Activated T-cell treated with anti-CD3 and anti-CD28 coated beads, Interleukin-2, amount 50 U/mL, for 48 hours (primary cell): ENCODE results near the gene RPS6KA5.
"Not testable (repeated sequence)": the region's sequence is repeated elsewhere in the genome, so short reads cannot be mapped to it uniquely, and the experiment has no call there.

Experiments
- DNase-seq, 2 experiments: peaks; one replicate each; pipeline ENCODE4 v3.0.0-alpha.2; 2020

The RPS6KA5 gene

GRCh38 chr14:90980636-90981035, 79.8 kb downstream of the RPS6KA5 start:
- DNase-seq = not testable (repeated sequence)

- DNase-seq = no peak
Observed at GRCh38 chr14:90979515-90979914, 80.9 kb downstream of the RPS6KA5 start.

DNA sequence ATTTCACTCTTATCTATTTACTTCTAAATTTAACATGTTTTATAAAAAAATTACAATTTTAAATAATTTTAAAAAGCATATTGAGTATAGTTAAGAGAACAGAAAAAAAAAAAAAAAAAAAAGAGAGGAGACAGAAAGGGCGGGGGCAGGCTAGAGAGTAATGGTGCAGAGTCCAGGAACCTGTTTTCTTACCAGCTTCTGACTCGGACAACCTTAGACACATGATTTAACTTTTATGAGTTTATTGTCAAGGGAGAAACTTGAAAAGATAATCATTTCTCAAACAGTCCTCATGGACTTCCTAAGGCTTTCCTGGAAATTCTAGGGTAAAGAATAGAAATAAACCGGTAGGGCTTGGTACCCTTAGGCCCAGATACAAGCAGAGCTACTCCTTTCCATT, 84.3 kb downstream of the RPS6KA5 start:
- DNase-seq = no peak

DNA sequence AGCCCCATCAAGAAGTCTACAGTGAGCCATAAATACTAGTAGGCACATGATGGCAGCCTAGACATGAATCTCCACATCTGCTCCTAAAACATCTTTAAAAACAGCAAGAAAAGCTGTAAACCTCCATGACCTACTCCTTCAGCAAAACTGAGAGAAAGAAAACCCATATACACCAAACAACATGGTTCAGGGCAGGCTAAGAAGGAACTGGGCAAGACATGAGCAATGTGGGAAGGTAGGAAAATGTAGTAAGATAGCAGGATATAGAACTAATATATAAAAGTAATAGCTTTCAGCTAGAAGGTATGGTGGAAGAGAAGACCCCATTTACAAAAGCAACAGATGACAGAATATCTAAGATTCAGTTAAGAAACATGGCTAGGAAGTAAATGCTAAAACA, 88.8 kb downstream of the RPS6KA5 start:
- no peak for DNase-seq

GRCh38 chr14:90970167-90970600, 90.3 kb downstream of the RPS6KA5 start:
- DNase-seq = no peak

- DNase-seq = no peak
Observed at GRCh38 chr14:90969531-90970166, 90.8 kb downstream of the RPS6KA5 start.

GRCh38 chr14:90968025-90968424, 92.4 kb downstream of the RPS6KA5 start:
- DNase-seq = no peak

DNA sequence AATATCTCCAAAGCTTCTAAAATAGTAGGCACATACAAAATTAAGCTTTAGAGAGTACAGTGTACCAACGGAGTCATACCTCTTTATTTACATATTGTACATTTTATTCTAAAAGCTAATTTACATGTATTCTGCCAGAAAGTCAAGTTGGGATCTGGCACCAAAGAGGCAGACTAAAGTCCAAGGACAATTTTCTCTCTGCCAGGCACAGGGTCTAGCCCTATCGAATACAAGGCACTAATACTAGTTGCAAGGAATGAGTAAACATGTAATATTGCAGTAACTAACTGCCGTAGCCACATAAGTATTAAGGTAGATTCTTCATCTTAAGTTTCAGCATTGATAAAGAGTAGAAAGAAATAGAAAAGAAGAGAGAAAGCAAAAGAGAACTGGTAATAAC, 93.9 kb downstream of the RPS6KA5 start:
- DNase-seq = no peak

DNA sequence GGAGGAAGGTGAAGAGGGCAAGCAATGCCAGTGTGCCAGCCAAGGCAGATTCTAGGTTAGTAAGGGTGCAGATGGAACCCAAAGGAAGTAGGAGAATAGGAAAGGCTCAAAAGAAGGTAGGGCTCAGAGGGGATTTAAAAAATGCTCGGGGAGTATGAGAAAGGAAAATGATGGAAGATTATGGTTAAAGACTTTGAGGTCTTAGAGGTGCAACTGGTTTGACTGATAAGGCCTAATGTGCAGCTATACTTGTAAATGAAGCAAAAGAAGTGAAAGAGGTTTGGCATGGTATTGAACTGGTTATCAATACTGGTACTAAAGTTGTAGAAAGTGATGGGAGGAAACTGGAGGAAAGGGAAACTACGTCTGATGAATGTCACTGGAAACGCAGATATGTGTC, 94.7 kb downstream of the RPS6KA5 start:
- DNase-seq = no peak

DNA sequence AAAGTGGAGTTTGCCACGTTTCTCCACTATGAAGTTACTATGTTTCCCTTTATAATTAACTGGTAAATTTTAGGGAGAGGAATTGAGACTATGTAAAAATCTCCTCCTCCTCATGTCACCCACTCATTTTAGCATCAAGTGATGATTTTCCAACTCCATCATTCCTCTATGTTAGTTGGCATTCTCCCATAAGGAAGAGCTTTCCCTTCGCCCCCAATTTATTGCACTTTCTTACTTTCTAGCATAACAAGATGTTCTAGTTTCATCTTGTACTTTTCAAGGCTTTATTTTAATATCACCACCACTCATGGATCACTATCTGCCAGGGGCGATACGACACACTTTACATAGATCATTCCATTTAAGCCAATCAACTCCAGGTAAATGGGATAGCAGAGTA, 97.1 kb downstream of the RPS6KA5 start:
- no peak for DNase-seq

- DNase-seq = no peak
Observed at GRCh38 chr14:90962505-90963109, 97.8 kb downstream of the RPS6KA5 start.

DNA sequence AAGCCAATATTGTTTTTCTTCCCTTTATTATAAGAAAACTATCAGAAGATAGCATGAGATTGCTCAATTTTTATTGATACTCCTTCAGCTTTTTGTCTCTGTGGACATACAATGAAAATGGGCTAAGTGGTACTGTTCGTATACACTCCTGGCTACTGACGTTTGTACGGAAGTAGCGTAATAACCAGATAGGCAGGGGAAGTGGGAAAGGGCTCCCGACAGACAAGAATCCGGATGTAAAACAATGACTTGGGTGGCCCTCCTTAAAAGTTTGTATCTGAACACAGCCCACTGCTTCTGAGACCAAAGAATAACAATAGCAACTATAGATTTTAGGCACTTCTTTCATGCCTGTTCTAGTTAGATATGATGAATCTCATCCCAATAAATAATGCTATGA, 99.6 kb downstream of the RPS6KA5 start:
- no peak for DNase-seq

GRCh38 chr14:90959344-90959743, 101.1 kb downstream of the RPS6KA5 start:
- DNase-seq = no peak

DNA sequence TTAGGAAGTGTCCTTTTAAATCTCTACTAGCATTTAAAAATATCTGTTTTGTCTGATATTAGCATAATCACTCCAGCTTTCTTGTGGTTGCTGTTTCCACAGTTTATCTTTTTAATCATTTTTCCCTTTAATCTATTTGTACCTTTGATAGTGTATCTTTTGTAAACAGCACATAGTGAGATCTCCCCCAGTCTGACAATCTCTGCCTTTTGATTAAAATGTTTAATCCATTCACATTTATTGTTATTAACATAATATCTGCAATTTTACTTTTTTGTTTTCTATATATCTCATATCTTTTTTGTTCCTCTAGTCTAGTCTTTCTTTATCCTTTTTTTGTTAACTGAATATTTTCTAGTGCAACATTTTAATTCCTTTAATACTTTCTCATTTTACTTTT, 104.2 kb downstream of the RPS6KA5 start:
- DNase-seq = no peak

- not testable (repeated sequence) for DNase-seq
Observed at GRCh38 chr14:90953643-90954042, 106.8 kb downstream of the RPS6KA5 start.

- no peak for DNase-seq
Observed at GRCh38 chr14:90943367-90943766, 117.1 kb downstream of the RPS6KA5 start.

GRCh38 chr14:90942511-90942910, 117.9 kb downstream of the RPS6KA5 start:
- no peak for DNase-seq

GRCh38 chr14:90941706-90942105, 118.7 kb downstream of the RPS6KA5 start:
- DNase-seq = no peak

GRCh38 chr14:90940318-90940962, 120.0 kb downstream of the RPS6KA5 start:
- no peak for DNase-seq

DNA sequence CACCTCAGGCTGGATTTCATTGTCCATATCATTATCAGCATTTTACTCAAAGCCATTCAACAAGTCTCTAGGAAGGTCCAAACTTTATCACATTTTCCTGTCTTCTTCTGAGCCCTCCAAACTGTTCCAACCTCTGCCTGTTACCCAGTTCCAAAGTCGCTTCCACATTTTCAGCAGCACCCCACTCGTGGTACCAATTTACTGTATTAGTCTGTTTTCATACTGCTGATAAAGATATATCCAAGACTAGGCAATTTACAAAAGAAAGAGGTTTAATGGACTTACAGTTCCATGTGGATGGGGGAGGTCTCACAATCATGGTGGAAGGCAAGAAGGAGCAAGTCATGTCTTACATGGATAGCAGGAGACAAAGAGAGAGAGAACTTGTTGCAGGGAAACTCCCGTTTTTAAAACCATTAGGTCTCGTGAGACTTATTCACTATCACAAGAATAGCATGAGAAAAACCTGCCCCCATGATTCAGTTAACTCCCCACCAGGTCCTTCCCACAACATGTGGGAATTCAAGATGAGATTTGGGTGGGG, 121.1 kb downstream of the RPS6KA5 start:
- DNase-seq = not testable (repeated sequence)

DNA sequence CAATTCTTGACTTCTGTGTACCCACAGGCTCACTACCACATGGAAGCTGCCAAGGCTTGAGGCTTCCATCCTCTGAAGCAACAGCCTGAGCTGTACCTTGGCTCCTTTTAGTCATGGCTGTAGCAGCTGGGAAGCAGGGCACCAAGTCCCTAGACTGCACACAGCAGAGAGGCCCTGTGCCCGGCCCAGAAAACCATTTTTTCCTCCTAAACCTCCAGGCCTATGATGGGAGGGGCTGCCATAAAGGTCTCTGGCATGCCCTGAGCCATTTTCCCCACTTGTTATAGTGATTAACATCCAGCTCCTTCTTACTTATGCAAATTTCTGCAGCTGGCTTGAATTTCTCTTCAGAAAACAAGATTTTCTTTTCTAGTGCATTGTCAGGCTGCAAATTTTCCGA, 121.8 kb downstream of the RPS6KA5 start:
- no peak for DNase-seq

- DNase-seq = no peak
Observed at GRCh38 chr14:90936757-90937440, 123.5 kb downstream of the RPS6KA5 start.

- DNase-seq = no peak
Observed at GRCh38 chr14:90924621-90925340, 135.7 kb downstream of the RPS6KA5 start.
